ENCODE measurements around the gene TTC39A. TPM values are rescaled to one million over a fixed set of nuclear protein-coding genes. Genes with fewer than 3 reads are reported as not detected.

Gene TTC39A
- total and polyA plus RNA-seq, 3 experiments from 2014 or later, result 0.28 TPM; not detected in 2

DNA sequence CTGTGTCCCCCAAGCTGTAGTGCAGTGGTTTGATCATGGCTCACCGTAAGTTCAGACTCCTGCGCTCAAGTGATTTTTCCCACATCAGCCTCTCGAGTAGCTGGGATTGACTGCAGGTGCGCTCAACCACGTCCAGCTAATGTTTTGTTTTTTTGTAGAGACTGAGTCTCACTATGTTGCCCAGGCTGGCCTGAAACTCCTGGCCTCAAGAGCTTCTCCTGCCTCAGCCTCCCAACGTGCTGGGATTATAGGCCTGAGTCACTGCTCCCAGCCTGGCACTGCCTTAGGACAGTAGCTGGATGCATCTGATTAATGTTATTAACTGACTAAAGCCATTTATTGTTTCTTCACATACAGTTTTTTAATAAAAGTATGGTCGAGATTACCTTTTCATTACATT is 54.1 kb downstream of the TTC39A start:
- ChIA-PET CTCF (interaction anchor here (1.0 to 1.6 kb wide), 2 partner anchors 20 to 30 kb away, joined by 3 to 6 read pairs; no protein-coding TSS in a partner anchor), POLR2A (no interaction called here)
- peak overlapping the region in 3 of 8 donors; percentile 14 to 82 (median 47) for H3K27ac Mint-ChIP-seq
- H3K4me3 Mint-ChIP-seq, result no peak overlapping the region
- no peak overlapping the region for H3K27ac ChIP-seq (ENCODE audit: low read depth, low read length)
- H3K4me1 Mint-ChIP-seq, result no peaks in the 10 kb centered on the region
- no peak for DNase-seq
- no peaks in the 10 kb centered on the region for H3K4me1 ChIP-seq (ENCODE audit: insufficient read depth, low read length)
- peaks cover 0 to 3% of the 10 kb centered on the region in 2 donors for H3K27me3 Mint-ChIP-seq
- H3K36me3 Mint-ChIP-seq, result peaks cover 0 to 46% (median 15%) of the 10 kb centered on the region in 3 donors
- no peaks in the 10 kb centered on the region for H3K27me3 ChIP-seq (ENCODE audit: insufficient read depth, low read length, poor library complexity, severe bottlenecking)
- peaks cover under 1% of the 10 kb centered on the region for H3K36me3 ChIP-seq (ENCODE audit: insufficient read depth, low read length)
- H3K9me3 ChIP-seq (ENCODE audit: low read length), result no peaks in the 10 kb centered on the region
- H3K4me3 ChIP-seq (ENCODE audit: low read length), result no peak overlapping the region
- no peaks in the 10 kb centered on the region for H3K9me3 Mint-ChIP-seq

DNA sequence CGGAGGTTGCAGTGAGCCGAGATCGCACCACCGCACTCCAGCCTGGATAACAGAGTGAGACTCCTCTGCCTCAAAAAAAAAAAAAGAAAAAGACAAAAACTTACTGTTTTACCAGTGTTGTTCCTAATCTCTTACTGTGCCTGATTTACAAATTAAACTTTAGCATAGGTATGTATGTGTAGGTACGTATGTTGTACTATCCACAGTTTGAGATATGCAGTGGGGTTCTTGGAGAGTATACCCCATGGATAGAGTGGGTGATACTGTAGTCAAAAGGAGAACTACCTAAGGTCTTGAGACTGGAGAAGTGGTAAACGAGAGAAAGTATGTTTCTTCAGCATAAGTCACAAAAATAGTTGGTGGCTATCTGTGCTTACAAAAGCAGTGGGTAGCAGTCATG is 55.7 kb downstream of the TTC39A start:
- DNase-seq, result no peak
- CTCF ChIA-PET, result no interaction called here

DNA sequence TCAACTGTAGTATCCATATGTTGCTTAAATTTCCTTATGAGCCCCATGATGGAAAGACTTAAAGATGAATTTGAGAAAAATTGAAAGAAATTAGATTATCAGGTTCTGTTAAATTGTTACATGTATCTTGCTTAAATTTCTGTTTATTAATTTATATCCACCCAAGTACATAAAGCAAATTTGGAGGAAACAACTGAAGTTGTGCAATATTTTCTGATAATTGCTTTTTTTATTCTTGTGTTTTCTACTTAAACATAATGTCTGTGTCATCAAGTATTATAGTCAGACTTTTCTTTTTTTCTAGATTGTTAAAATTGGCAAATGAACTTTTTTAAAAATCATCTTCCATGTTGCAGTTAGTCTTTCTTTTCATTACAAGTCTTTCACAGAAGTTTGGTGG is 57.4 kb downstream of the TTC39A start:
- peaks cover 9% of the 10 kb centered on the region for H3K36me3 ChIP-seq (ENCODE audit: insufficient read depth, low read length)
- Mint-ChIP-seq H3K9me3 (no peaks in the 10 kb centered on the region), H3K27ac (peak overlapping the region in 1 of 8 donors; percentile 23), H3K27me3 (no peaks in the 10 kb centered on the region), H3K4me1 (peaks cover 9 to 11% (median 10%) of the 10 kb centered on the region in 3 donors), H3K4me3 (no peak overlapping the region), H3K36me3 (peaks cover 0 to 70% (median 23%) of the 10 kb centered on the region in 3 donors)
- no peak overlapping the region for H3K4me3 ChIP-seq (ENCODE audit: low read length)
- no peak for DNase-seq
- H3K9me3 ChIP-seq (ENCODE audit: low read length), result no peaks in the 10 kb centered on the region
- CTCF ChIA-PET, result no interaction called here
- no peaks in the 10 kb centered on the region for H3K27me3 ChIP-seq (ENCODE audit: insufficient read depth, low read length, poor library complexity, severe bottlenecking)
- H3K4me1 ChIP-seq (ENCODE audit: insufficient read depth, low read length), result no peaks in the 10 kb centered on the region
- no peak overlapping the region for H3K27ac ChIP-seq (ENCODE audit: low read depth, low read length)
- POLR2A ChIA-PET, result no interaction called here

More for the DNA sequence above, 55.7 kb downstream of the TTC39A start:
- Mint-ChIP-seq H3K27me3 (no peaks in the 10 kb centered on the region), H3K4me1 (peaks cover 0 to 3% (median 2%) of the 10 kb centered on the region in 3 donors), H3K36me3 (peaks cover 0 to 61% (median 22%) of the 10 kb centered on the region in 3 donors), H3K27ac (no peak overlapping the region), H3K9me3 (no peaks in the 10 kb centered on the region), H3K4me3 (no peak overlapping the region)
- Histone ChIP-seq H3K9me3 (ENCODE audit: low read length) (no peaks in the 10 kb centered on the region), H3K36me3 (ENCODE audit: insufficient read depth, low read length) (peaks cover 9% of the 10 kb centered on the region), H3K4me3 (ENCODE audit: low read length) (no peak overlapping the region), H3K4me1 (ENCODE audit: insufficient read depth, low read length) (no peaks in the 10 kb centered on the region), H3K27ac (ENCODE audit: low read depth, low read length) (no peak overlapping the region), H3K27me3 (ENCODE audit: insufficient read depth, low read length, poor library complexity, severe bottlenecking) (no peaks in the 10 kb centered on the region)
- POLR2A ChIA-PET, result no interaction called here

DNA sequence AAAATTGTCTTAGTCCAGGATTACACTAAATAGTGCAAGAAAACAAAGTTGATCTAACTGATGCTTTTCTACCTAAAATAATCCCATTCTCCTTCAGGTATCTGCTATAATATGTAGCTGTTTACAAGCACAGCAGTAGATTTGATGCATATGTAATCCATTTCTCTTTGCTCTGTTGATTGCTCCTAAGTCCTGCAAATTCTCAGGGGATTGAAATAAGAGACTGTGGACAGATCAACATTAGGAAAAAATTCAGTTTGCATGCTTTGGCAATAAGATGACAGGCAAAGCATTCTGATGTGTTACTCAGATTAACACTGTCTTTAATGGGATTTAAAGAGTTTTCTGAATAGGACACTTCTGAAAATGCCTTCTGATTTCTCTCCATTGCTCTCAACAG is 59.6 kb downstream of the TTC39A start:
- Mint-ChIP-seq H3K4me3 (no peak overlapping the region), H3K27ac (peak overlapping the region in 1 of 8 donors; percentile 26), H3K36me3 (peaks cover 0 to 57% (median 21%) of the 10 kb centered on the region in 3 donors), H3K27me3 (no peaks in the 10 kb centered on the region), H3K9me3 (no peaks in the 10 kb centered on the region), H3K4me1 (peaks cover 27 to 32% (median 30%) of the 10 kb centered on the region in 3 donors)
- H3K36me3 ChIP-seq (ENCODE audit: insufficient read depth, low read length), result peaks cover 9% of the 10 kb centered on the region
- H3K27me3 ChIP-seq (ENCODE audit: insufficient read depth, low read length, poor library complexity, severe bottlenecking), result no peaks in the 10 kb centered on the region
- DNase-seq, result no peak
- ChIA-PET CTCF (no interaction called here), POLR2A (no interaction called here)
- peaks cover 8% of the 10 kb centered on the region for H3K4me1 ChIP-seq (ENCODE audit: insufficient read depth, low read length)
- H3K27ac ChIP-seq (ENCODE audit: low read depth, low read length), result no peak overlapping the region
- no peak overlapping the region for H3K4me3 ChIP-seq (ENCODE audit: low read length)
- H3K9me3 ChIP-seq (ENCODE audit: low read length), result no peaks in the 10 kb centered on the region

DNA sequence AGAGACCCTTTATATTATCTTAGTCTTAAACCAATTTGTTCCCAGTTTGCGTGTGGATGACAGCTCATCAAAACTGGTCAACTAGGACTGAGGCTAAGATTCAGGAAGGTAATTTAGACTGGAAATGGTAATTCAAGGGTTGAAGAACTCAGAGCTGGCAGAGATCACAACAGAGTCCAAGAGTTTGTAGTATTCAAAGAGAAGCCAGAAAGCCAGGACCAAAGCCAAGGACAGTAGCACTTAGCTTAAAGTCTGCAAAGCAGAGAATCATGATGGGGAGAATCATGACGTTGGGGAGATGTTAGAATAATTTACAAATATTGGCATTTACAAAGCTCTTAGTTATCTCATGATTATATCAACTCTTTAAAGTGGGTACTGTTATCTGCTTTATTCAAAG is 61.7 kb downstream of the TTC39A start:
- Histone ChIP-seq H3K4me3 (ENCODE audit: low read length) (no peak overlapping the region), H3K4me1 (ENCODE audit: insufficient read depth, low read length) (peaks cover 10% of the 10 kb centered on the region), H3K36me3 (ENCODE audit: insufficient read depth, low read length) (peaks cover 9% of the 10 kb centered on the region), H3K27ac (ENCODE audit: low read depth, low read length) (no peak overlapping the region), H3K9me3 (ENCODE audit: low read length) (no peaks in the 10 kb centered on the region), H3K27me3 (ENCODE audit: insufficient read depth, low read length, poor library complexity, severe bottlenecking) (no peaks in the 10 kb centered on the region)
- ChIA-PET CTCF (no interaction called here), POLR2A (no interaction called here)
- Mint-ChIP-seq H3K4me1 (peaks cover 42 to 53% (median 51%) of the 10 kb centered on the region in 3 donors), H3K27ac (peak overlapping the region in 2 of 8 donors; percentile 11 to 71), H3K27me3 (no peaks in the 10 kb centered on the region), H3K36me3 (peaks cover 0 to 48% (median 17%) of the 10 kb centered on the region in 3 donors), H3K4me3 (no peak overlapping the region), H3K9me3 (no peaks in the 10 kb centered on the region)
- DNase-seq, result no peak

DNA sequence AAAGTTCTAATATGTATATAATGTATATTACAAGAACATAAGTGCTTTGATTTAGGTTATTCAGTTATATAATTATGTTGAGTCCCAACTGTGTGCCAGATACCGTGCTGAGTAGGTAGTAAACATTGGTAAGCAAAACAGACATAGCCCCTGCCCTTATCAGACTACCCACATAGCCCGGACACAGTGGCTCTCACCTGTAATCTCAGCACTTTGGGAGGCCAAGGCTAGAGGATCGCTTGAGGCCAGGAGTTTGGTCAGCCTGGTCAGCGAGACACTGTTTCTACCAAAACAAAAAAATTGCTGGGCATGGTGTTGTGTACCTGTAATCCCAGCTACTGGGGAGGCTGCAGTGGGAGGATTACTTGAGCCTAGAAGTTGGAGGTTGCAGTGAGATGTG is 63.6 kb downstream of the TTC39A start:
- Mint-ChIP-seq H3K4me3 (peak overlapping the region in 1 of 7 donors; percentile 36), H3K27ac (peak overlapping the region in 4 of 8 donors; percentile 17 to 88 (median 66)), H3K36me3 (peaks cover 0 to 34% (median 15%) of the 10 kb centered on the region in 3 donors), H3K27me3 (no peaks in the 10 kb centered on the region), H3K9me3 (no peaks in the 10 kb centered on the region), H3K4me1 (peaks cover 53 to 69% (median 62%) of the 10 kb centered on the region in 3 donors)
- ChIA-PET CTCF (no interaction called here), POLR2A (no interaction called here)
- Histone ChIP-seq H3K27me3 (ENCODE audit: insufficient read depth, low read length, poor library complexity, severe bottlenecking) (no peaks in the 10 kb centered on the region), H3K4me1 (ENCODE audit: insufficient read depth, low read length) (peaks cover 10% of the 10 kb centered on the region), H3K36me3 (ENCODE audit: insufficient read depth, low read length) (peaks cover 9% of the 10 kb centered on the region), H3K4me3 (ENCODE audit: low read length) (no peak overlapping the region), H3K27ac (ENCODE audit: low read depth, low read length) (no peak overlapping the region), H3K9me3 (ENCODE audit: low read length) (no peaks in the 10 kb centered on the region)
- DNase-seq, result no peak

DNA sequence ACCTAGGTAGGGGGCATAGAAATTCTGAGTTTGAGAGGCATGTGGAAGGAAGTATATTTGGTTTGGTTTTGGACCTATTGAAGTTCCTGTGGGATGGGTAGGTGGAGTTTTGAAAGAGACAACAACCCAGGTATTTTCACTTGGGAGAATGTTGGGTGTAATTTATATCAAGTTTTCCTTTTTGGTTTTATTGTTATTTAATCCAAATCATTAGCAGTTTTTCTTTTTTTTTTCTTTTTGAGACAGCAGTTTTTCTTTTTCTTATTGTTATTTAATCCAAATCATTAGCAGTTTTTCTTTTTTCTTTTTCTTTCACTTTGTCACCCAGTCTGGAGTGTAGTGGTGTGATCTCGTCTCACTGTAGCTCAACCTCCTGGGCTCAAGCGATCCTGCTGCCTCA is 64.2 kb downstream of the TTC39A start:
- peaks cover 10% of the 10 kb centered on the region for H3K4me1 ChIP-seq (ENCODE audit: insufficient read depth, low read length)
- ChIA-PET CTCF (no interaction called here), POLR2A (interaction anchor here (0.6 kb wide), 1 partner anchor 8 kb away, joined by 3 read pairs; no protein-coding TSS in a partner anchor)
- no peak for DNase-seq
- peaks cover 7% of the 10 kb centered on the region for H3K36me3 ChIP-seq (ENCODE audit: insufficient read depth, low read length)
- H3K27me3 ChIP-seq (ENCODE audit: insufficient read depth, low read length, poor library complexity, severe bottlenecking), result no peaks in the 10 kb centered on the region
- no peak overlapping the region for H3K27ac ChIP-seq (ENCODE audit: low read depth, low read length)
- Mint-ChIP-seq H3K27me3 (no peaks in the 10 kb centered on the region), H3K9me3 (no peaks in the 10 kb centered on the region), H3K4me3 (peak overlapping the region in 2 of 7 donors; percentile 38), H3K4me1 (peaks cover 55 to 75% (median 67%) of the 10 kb centered on the region in 3 donors), H3K27ac (peak overlapping the region in 6 of 8 donors; percentile 10 to 85 (median 42)), H3K36me3 (peaks cover 0 to 30% (median 11%) of the 10 kb centered on the region in 3 donors)
- H3K4me3 ChIP-seq (ENCODE audit: low read length), result no peak overlapping the region
- H3K9me3 ChIP-seq (ENCODE audit: low read length), result no peaks in the 10 kb centered on the region

DNA sequence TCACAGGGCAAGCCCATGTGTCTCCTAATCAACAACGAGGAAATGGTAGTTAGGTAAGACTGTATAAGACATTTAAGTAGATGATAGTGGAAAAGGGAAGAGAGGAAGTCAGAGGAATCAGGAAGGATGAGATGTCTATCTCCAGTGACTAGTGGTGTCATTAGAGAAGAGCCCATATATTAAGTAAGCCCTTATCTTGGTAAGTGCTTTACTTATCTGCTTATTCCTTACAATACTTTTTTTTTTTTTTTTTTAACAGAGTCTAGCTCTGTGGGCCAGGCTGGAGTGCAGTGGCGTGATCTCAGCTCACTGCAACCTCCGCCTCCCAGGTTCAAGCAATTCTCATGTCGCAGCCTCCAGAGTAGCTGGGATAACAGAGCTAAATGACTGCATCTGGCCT is 64.7 kb downstream of the TTC39A start:
- POLR2A ChIA-PET, result interaction anchor here (0.6 kb wide), 1 partner anchor 8 kb away, joined by 3 read pairs; no protein-coding TSS in a partner anchor

More for the DNA sequence above, 64.7 kb downstream of the TTC39A start:
- H3K9me3 ChIP-seq (ENCODE audit: low read length), result no peaks in the 10 kb centered on the region
- CTCF ChIA-PET, result no interaction called here
- H3K4me1 ChIP-seq (ENCODE audit: insufficient read depth, low read length), result peaks cover 10% of the 10 kb centered on the region
- Mint-ChIP-seq H3K36me3 (peaks cover 0 to 24% (median 6%) of the 10 kb centered on the region in 3 donors), H3K27me3 (no peaks in the 10 kb centered on the region), H3K4me1 (peaks cover 57 to 80% (median 71%) of the 10 kb centered on the region in 3 donors), H3K27ac (peak overlapping the region in 3 of 8 donors; percentile 3 to 80 (median 60)), H3K9me3 (no peaks in the 10 kb centered on the region), H3K4me3 (peak overlapping the region in 1 of 7 donors; percentile 33)
- H3K4me3 ChIP-seq (ENCODE audit: low read length), result no peak overlapping the region
- H3K36me3 ChIP-seq (ENCODE audit: insufficient read depth, low read length), result peaks cover 1% of the 10 kb centered on the region
- H3K27ac ChIP-seq (ENCODE audit: low read depth, low read length), result no peak overlapping the region
- no peaks in the 10 kb centered on the region for H3K27me3 ChIP-seq (ENCODE audit: insufficient read depth, low read length, poor library complexity, severe bottlenecking)
- DNase-seq, result no peak

All from CD8-positive, alpha-beta memory T cell (primary cell).